MV-4-11 (cell line): ENCODE data around the gene GRM4.

Experiments
- DNase-seq: peaks from one replicate; lab custom pipeline; 2025; lab: John Stamatoyannopoulos, UW

Gene GRM4

DNA sequence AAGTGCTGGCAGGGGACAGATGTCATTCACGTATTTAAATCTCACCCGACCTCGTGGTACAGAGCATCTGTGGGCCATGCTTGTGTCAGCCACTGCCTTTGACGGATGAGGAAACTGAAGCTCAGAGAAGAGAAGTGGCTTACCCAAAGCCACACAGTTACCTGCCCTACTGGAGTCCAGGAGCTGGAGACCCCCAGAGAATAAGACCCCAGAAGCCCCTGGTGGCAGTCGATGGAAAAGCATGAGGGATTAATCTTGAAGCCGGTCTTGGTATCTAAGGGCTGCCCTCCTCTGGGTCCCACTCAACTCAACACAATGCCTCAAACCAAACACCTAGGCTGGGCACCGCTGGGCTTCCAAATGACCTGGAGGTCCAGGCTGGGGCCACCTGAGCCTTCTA lies 83.1 kb downstream of the GRM4 start:
- no peak for DNase-seq

DNA sequence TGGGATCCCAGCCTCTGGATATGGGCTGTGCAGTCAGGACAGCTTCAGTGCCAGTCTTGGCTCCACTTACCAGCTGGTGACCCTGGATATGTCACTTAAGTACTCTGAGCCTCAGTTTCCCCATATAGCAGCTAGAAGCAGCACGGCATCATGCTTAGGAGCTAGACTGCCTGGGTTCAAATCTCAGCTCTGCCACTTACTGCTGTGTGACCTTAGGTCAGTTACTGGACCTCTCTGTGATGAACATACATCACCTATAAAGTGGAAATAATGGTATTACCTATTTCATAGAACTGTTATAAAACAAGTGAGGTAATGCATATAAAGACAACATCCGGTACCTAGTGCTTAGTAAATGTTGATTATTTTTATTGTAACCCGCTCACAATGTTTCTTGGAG lies 83.7 kb downstream of the GRM4 start:
- DNase-seq, result no peak

DNA sequence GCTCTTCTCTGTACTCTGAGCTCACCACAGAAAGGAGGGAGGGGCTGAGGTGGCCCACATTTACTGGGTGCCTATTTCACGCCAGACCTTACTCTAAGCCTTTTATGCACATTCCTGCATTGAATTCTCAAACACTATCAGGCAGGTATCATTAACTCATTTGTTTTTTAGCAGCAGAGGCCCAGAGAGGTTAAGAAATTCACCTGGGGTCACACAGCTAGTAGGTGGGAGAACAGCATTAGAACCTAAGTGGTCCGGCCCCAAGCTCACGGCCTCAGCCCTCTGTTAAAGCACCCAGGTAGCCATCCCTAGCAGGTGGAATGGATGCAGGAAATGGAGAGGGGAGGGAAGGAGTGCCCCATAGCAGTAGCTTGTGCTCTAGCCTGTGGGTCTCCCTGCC lies 84.5 kb downstream of the GRM4 start:
- no peak for DNase-seq

DNA sequence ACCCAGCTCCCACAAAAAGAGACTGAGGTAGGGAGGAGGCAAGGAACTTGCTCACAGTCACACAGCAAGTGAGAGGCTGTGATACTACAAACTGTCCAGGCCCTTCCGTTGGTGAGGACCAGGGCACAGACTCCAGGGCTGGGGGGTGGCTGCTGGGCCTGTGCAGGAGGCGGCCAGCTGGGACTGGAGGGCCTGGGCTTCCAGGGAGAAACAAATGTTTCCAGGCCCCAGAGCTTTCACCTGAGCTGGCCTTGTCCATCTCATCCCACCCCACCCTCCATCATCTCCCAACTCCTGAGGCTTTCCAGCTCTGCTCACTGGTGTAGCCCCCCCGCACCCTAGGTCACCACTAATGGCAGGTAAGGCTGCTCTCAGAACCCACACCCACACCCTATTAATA lies 86.0 kb downstream of the GRM4 start:
- no peak for DNase-seq

DNA sequence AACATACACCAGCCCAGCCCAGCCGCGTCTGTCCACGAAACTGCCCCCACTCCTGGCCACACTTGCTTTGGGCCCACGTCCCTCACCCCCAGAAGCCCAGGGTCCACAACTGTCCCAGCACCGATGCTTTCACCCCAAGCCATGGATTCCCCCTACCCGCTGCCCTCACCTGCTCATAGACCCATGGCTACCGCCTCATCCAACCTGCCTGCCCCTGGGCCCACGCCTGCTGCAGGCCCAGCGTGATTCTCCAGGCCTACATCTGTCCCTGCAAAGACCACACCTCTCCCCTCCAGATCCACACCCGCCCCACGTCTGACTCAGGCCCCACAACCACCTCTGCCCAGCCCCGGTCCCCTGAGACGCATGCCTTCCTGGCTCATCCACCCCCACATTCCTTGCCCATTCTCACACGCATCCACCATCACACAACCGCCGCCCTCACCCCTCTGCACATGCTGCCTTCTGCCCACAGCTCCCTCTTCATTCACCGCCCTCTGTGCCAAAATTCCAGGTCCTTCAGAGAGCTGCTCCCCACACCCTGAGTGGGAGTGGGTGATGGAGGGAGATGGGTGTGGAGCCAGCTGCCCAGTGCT lies 86.7 kb downstream of the GRM4 start:
- no peak for DNase-seq

DNA sequence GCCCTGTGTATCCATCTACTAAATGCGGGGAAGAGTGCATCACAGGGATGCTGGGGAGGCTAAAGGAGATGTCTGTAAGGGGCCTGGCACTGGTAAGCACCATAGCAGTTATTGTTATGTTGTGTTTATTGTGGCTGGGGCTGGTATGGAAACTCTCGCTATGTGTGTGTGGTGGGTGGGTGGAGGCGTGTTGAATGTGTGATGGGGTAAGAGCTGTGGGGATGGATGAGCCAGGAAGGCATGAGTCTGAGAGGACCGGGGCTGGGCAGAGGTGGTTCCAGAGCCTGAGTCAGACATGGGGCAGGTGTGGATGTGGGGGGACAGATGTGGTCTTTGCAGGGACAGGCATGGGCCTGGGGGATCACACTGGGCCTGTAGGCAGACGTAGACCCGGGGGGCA lies 88.1 kb downstream of the GRM4 start:
- DNase-seq, result no peak

DNA sequence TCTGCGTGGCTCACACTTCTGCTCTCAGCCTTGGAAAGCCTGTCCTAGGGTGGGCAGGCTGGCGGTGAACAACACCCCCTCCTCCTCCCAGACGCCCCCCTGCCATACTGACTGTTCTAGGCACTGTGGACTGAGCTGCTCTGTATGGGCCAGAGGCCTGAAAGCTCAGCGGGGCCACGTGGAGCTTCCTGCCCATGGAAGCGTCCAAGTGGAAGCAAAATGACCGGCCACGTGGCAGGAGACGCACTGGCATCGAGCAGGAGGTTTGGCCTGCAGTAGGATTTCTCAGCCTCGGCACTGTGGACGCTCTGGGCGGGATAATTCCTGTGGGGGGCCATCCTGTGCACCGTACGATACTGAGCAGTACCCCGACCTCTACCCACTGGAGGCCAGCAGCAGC lies 88.7 kb downstream of the GRM4 start:
- no peak for DNase-seq

DNA sequence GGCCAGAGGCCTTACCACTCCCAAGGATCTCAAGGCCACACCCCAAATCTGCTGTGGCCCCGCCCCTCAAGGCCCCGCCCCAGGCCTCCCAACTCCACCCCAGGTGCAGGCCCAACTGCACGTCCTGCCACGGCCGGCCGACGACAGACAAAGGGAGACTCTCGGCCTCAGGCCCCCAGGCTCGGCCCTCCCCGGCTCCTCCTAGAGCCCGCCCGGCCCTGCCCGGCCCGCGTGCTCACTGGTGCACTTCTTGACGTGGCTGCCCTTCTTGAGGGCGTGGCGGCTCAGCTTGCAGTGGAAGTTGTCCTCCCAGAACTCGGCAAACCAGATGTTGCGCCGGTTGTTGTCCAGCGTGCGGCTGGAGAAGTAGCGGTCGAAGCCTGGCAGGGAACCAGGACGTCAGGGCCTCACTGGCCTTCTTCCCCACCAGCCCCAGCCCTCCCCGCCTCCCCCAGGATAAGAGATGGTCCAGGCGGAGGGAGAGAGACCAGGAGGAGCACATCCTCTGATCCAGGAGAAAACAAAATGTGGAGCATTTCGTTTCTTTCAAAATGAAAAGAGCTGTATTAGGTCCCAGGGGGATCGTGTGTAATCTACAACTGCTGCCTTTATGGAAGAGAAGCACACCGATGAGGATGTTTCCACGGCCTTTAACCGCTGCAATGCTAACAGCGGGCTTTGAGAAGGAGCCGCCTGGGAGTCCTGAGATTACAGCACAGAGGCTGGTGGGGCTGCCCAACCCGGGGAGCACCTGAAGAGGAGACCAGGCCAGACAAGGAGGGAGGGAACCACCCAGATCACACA lies 89.4 kb downstream of the GRM4 start:
- no peak for DNase-seq

DNA sequence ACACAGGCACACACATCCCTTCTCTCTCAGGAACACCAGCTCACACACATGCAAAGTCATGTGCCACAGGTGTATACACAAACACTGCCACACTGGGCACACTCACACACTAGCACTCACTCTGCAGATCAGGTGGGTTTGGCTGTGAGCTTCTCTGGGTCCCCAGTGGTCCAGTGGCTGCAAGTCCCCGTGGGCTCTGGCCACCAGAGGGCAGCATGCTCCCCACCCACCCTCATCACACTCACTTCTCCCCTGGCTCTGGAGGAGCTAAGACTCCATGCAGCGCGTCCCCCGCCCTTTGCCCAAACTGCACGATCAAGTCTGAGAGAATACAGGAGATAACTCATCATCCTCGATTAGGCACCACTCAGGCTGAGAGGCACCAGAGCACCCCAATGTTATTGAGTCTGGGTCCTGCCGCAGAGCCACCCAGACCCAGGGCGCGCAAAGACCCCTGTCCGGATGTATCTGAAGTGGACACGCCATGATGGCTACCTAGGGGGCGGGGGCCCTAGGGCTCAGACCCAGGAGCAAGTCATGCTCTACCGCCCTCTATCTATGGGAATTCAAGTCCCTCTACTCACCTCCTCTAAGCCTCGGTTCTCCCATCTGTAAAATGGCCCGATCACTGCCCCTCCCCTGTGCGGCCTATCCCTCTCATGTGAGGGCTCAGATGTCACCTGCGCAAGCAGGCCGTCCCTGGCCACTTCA lies 90.5 kb downstream of the GRM4 start:
- peak; percentile 38 for DNase-seq

DNA sequence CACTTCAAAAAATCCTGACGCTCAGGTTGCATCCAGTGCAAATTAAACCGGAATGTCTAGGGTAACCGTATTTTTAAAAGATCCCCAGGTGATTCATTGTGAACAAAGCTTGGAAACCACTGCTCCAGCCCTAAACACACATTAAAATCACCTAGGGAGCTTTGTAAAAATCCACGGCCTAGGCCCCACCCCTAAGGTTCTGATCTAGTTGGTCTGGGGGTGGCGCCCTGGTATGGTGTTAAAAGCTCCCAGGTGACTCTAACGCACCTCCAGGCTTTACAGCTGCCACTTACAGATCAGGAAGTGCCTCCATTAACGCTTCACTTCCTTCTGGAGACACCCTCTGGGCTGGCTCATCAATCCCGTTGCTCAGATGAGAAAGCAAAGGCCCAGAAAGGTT lies 92.2 kb downstream of the GRM4 start:
- DNase-seq, result no peak

DNA sequence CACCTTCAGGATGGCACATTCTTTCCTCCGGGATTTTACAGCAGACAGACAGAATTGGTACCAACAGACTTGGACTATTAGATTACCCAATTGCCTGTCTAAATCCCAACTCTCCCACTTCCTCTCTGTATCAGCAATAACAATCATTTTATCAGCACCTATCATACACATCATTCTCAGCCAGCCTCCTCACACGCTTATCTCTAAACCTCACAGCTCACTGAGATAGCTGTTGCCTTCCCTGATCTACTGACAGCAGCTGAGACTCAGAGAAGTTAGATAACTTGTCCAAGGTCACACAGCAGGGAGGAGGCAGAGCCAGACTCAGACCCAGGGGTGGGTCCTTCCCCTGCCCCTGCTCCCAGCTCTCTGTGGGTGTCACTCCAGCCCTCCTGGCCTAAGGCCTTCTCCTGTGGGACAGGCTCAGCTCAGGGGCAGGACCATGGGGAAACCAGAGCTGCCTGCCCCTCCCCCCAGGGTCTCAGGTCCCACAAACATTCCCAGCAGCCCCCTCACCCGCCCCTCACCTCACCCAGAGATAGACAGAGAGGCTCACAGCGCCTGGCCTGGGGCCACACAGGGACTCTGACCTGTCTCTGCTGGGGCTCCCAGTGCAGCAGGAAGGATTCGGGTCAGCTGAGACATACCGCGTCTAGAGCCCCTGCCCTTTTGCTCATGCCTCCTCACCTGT lies 92.8 kb downstream of the GRM4 start:
- DNase-seq, result no peak

DNA sequence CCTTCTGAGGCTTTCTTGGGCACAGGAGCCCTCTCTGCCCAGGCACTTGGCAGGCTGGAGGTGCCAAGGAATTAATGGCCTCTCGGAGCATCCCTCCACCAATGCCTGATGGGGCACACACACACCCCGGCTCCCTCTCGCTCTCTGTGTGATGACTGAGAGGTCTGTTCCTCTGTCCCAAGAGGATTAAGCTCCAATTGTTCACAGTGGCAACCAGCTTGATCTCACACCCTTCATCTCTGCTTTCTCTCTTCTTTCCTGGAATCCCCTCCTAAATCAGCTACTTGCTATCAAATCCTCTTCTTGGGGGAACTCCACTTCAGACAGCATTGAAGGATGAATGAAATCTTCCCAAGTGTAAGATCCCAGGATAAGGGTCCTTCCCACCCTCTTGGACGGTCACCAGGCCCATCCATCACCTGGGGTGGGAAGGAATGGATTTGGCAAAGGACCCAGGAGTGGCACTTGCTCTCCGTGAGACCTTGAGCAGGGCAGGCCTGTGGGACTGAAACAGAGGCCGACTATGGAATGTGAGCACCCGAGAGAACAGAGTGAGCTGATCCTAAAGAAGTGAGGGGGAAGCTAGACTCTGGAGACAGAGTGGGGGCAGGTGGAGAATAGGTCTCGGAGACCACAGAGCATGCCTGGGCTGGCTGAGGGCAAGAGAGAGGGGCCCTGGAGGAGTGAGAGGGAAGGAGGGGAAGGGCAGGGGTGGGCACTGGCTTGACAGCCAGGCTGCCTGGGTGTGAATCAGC lies 93.6 kb downstream of the GRM4 start:
- no peak for DNase-seq

DNA sequence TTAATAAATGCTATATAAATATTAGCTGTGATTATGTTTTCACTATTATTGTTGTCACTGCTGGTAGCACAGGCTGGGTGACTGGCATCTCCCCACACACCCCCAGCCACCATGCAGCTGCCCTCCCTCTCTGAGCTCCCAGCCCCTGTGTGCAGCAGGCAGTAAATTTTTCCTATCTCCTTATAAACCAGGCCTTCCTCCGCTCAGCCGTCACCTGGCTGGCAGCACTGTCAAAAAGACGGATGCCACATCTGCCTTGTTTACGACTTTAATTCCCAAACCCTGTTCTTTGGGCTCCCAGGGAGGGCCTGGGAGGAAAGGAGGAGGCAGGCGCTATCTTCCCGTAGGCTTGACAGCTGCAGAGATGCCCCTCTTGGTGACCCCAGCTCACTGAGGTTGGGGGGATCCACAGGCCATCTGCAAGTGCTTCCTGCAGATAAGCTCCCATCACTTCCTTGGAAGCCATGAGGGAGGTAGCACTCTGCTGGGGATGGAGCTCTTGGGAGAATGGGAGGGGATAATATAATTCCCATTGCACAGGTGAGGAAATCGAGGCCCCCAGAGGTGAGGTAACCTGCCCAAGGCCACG lies 94.5 kb downstream of the GRM4 start:
- no peak for DNase-seq

DNA sequence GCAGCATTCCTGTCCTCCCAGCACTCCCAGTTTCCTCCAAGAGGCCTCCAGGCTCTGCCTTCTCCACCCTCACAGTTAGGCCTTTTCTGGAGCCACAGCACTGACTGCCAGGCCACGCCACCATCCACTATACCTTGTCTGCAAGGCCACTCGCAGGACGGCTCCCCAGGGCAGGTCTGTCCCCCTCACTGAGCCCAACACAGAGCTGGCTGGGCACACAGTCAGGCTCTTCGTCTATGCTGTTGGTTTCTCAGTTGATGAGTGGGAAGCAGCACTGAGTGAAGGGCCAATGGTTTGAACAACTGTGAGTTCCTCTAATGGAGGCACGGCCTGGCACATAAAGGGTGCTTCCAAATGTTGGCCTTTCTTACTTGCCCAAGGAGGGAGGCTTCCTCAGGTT lies 95.2 kb downstream of the GRM4 start:
- DNase-seq, result no peak

DNA sequence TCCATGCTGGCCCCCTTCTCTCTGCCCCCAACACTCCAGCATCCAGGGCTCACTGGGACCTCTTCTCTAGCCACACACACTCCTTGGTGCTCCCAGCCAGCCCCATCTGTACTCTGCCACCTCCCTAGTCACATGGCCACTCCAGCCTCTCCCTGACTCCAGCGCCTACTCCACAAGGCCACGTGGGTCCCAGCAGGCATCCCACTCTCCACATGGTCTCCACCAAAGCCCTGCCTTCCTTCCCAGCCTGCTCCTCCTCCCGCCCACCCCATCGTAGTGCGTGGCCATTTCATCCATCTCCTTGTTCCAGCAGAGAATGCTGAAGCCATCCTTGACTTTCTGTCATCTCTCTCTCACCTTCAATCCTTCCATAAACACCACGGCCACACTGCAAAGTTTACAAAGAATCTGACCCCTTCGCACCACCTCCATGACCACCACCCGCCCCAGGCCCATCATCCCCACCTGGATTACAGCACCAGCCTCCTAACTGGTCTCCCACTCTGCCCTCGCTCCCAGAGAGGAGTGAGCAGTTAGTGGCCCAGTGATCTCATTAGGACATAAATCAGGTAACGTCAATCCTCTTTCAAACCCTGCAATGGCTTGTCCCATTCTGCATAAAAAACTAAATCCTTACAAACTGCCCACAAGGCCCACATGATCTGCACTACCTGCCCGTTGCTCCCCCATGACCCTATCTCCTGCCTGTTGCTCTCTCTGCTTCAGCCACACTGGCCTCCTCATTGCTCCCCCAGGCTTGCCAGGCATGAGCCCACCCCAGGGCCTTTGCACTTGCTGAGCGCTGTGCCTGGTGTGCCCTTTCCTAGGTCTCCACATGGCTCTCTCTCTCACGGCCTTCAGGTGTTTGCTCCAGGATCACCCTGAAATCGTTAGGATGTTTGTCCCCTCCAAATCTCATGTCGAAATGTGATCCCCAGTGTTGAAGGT lies 96.2 kb downstream of the GRM4 start:
- no peak for DNase-seq

DNA sequence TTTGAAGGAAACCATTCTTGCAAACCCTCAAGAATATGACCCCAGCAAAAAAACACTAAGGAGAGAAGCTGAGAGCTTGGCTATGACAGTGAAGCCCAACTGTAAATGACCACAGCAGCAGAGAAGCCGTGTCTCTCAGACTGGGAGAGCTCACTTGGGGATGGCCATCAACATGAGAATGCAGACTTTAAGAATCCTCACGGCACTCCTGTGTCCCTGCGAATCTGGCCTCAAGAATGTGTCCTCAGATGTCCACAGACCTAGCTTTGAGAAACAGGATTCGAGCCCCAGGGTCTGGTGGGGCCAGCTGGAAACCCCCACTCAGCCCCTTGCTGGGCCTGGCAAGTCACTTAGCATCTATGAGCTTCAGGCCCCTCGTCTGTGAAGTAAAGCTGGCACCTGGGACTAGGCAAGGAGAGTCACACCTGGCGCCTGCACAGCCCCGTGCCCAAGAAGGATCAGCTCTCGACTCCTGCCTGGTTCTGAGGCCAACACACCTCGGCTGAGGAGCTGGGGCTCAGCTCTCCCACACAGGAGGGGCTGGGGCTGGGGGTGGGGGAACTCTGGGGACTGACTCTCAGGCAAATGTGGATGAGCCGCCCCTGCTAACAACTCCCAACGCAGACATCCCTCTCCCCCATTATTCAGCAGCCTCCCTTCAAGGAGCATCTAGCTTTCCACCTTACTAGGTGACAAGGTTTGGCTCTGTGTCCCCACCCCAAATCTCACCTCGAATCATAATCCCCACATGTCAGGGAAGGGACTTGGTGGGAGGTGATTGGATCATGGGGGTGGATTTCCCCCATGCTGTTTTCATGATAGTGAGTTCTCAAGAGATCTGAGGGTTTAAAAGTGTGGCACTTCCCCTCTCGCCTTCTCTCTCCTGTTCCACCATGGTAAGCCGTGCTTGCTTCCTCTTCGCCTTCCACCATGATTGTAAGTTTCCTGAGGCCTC lies 97.7 kb downstream of the GRM4 start:
- DNase-seq, result peak; percentile 27

DNA sequence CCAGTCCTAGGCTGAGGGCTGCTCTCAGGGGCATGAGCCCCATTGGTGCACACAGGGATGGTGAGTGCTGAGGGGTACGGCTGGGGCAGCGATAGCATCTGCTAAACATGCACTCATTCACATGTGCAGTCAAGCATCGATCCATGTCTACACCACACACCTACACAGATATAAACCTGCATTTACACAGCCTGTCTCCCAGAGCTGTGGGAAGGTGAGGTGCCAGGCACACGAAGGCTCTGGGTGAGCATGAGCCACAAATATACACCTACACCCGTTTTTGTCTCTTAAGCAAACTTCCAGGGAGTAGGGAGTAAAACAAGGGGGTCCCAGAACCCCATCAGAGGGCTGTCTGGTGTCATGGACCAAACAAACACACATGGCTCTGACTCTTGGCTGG lies 99.3 kb downstream of the GRM4 start:
- DNase-seq, result no peak

DNA sequence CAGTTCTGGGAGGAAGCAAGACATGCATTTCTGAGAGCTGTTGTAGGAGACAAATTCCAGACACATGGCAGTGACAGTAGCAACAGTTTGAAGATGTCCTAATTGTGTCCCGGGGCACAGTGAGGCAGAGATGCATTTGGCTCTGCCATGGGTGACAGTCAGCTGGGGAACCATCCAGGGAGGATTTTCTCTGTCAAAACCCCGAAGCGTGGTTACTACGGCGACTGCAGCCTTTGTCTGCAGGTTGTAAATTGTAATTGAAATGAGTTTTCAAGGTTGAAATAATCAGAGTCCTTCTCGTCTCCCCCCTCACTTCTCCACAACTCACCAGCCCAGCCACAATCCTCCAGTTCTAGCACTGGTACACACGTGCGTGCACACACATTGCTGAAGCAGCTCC lies 100.1 kb downstream of the GRM4 start:
- no peak for DNase-seq

DNA sequence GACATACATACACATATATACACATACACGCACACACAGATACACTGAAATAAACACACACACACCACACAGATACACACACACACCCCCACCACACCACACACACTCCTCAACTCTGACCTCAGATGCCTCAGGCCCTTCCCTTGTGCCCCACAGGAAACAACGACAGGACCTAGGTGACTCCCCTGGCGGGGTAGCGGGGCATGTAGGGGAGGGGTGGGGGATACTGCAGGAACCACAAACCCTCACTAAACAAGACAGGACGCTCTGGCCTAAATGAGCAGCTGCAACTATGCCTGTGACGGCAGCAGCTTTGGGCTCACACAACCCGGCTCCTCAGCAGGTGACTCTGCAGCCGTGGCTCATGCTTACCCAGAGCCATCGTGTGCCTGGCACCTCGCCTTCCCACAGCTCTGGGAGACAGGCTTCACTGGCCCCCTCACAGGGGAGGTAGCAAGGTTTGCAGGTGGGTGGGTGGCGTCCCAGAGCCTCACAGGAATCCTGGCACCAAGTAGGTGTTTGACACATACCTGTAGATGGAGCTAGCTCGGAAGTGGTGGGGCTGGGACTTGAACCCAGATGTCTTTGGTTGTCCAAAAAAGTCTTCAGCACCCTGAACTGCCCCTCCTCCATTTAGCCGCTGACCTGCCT lies 100.8 kb downstream of the GRM4 start:
- no peak for DNase-seq
